HG03571 (cell line): Measurements from ENCODE around the gene USPL1.
"Not testable (repeated sequence)": the region's sequence is repeated elsewhere in the genome, so short reads cannot be mapped to it uniquely, and the experiment has no call there.

Experiments
- ATAC-seq: cut with Tn5 transposase; IDR thresholded peaks from one replicate; pipeline ENCODE4 v1.9.1; 2021; ENCODE audit not compliant: unreplicated experiment

The USPL1 gene

DNA sequence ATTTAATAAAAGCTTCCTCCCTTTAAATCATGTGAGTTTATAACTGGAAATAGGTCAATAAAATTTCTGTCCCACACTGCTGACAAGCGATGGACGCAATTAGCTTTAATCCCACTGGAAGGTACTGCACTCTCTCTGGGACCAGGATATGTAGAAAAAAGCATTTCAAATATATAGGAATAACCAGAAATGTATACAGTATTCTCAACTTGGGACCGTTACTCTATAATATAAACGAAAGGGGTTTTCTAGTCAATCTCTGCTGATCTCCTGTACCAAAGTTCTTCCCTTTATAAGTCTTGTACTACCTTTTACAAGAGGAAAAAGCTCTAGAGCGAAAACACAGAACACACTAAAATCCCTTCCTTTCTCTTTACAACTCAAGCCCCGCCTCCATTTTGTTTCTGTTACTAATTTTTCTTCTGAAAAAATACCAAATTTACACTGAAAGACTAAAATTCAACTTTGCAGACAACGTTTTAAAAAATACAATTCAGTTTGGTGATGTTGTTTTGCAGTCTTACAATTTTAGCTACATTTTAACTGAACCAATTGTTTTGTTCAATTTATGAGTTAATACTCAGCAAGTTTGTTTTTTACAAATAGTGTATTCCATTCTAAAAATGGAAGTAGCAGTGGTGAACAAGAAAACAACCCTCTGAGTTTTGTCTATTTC lies 1.7 kb upstream of the USPL1 start:
- ATAC-seq, result no peak

DNA sequence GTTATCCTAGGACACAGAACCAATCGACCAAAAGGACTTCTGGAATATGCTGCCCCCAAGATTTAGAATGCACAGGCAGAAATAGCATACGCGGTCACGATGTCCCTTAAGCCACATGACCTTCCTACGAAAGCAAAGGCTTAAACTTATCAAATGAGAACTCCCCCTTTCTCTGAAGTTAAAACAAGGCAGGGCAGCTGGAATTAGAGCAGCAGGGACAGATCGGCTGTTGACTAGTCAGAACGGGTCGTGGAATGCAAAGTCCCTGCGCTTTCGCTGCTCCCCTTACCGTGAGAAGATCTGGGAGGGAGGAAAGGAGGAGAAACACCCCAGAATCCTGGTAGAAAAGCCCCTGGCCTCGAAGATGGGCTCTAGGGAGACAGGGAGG lies 799 bp upstream of the USPL1 start:
- ATAC-seq, result peak; percentile 22

DNA sequence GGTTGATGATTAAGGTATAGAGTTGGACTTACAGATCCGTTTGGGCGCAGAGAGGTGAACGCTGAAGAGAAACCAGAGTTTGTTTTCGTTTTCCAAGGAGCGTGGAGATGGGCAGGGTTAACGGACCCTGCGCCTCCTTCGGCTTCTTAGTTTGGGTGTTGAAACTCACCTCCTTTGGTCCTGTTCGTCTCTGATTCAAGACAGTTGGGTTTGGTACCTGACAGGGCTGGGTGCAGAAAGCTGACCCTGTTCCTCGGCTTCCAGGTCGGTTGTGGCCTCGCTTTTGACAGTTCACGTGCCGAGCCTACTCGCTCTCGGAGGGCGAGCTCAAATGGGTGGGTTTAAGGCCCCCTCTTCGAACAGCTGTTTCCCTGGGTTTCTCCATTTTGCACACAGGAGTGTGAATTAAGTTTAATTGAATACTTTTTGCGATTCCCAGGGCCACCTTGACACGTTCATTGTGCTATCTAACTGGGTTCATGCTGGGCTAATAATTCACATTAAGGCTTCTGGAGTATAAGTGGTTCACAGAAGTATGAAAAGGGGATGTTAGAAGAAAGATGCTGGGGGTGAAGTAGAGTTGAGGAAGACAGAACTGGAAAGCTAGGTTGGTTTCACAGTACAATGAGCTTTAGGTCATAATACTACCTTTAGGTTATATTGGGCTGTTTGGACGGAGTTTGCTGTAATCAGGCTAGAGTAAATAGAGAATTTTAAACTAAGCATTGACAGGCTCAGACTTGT lies 638 bp downstream of the USPL1 start:
- ATAC-seq, result no peak

DNA sequence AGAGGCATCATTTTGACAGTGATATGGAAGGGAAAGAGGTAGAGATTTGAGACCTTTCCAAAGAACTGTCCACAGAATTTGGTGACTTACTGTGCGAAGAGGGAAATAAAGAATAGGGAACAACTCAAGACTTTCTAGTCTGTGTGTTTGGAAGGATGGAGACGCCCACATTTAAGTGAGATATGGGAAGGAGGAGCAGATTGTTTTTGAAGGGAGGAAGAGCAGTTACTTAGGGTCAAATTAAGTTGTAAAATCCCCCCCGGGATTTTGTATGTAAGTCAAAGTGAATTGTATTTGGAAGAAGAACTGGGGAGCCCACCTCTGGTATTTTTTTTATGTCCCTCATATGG lies 1.2 kb downstream of the USPL1 start:
- no peak for ATAC-seq

DNA sequence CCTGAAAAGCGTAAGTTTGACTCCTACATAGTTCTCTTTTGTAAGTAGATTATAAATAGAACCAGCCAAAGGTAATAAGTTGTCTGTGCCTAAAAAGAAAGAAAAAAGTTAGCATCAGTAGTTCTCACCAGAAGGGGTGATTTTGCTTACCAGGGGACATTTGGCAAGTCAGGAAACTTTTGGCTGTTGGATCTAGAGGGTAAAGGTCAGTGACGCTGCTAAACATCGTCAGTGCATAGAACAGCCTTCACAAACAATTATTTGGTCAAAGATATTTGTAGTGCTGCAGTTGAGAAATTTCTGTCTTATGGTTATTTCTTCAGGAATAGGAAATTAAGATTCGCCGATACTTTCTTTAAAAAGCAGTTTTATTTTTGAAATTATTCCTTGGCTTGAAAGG lies 2.0 kb downstream of the USPL1 start:
- no peak for ATAC-seq

DNA sequence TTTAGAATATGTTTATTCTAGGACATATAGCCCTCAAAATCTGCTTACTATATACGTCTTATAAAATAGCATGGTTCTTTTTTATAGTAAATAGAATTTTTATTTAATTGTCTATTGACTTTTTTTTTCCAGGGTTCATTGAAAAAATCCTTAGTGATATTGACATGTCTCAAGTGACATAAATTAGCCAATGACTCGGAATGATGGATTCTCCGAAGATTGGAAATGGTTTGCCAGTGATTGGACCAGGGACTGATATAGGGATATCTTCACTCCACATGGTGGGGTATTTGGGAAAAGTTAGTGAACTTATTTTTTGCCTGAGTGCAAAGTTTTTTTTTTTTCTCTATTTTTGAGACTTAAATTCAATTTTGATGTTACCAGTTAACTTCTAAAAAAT lies 3.2 kb downstream of the USPL1 start:
- no peak for ATAC-seq

DNA sequence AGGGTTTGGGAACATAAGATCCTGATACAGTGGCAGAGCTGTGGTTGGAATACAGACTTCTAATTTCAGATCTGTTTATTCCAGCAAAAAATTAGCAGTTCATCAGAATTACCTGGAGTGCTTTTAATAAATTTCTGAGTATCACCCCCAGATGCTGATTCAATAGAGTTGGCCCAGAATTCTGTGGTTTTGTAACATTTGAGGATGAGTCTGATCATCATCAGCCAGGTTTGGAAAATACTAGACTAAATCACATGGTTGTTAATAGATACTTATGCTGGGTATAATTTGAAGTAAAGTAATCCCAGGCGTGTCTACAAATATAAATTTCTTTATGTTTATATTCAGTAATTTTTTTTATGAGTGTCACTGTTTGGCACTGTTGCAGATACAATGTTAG lies 4.8 kb downstream of the USPL1 start:
- no peak for ATAC-seq

DNA sequence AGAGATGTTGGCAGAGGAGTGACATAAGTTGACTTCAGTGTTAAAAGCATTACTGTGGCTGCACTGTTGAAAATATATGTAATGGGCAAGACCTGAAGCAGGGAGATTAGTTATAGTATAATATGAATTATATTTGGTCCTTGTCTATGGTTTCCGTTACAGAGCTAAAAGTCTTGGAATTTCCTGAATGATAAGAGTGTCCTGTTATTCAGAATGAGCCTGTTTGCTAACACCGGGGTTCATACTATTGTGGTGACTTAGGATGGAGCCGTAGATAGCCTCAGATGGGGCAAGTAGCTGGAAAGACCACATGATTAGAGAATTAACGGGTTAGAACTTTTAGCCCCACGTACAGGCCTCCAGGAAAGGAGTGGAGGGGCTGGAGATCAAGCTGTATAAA lies 5.7 kb downstream of the USPL1 start:
- ATAC-seq, result no peak

DNA sequence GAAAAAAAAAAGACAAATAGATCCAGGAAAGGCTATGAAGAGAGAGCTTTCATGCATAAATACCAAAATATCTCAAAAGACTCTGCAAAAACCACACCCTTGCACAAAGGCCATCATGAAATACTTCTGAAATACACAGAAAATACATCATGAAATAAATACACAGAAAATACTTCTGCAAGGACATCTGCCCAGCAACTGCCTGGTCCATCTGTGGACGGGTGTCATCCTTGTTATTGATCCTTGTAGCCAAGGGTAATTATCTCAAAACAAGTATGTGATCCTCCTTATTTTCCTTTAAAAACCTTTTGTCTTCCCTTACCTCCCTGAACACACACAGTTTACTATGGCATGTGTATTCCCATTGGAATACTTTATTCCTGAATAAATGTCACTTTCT lies 6.9 kb downstream of the USPL1 start:
- no peak for ATAC-seq

DNA sequence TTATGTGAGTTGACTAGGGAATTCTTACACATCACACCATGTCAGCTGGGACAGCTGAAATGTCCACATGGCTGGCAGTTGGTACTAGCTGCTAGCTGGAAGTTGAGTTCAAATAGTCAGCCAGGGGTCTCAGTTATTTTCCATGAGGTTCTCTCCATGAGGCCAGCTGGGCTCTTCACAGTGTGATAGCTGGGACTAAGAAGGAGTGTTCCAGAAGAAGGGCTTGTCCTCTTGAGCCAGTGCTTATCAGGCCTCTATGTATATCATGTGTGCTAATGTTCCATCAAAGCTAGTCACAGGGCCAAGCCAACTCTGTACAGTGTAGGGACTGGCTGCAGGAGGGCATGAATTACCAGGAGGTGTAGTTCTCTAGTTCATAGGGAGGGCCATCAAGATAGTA lies 11.8 kb downstream of the USPL1 start:
- no peak for ATAC-seq

DNA sequence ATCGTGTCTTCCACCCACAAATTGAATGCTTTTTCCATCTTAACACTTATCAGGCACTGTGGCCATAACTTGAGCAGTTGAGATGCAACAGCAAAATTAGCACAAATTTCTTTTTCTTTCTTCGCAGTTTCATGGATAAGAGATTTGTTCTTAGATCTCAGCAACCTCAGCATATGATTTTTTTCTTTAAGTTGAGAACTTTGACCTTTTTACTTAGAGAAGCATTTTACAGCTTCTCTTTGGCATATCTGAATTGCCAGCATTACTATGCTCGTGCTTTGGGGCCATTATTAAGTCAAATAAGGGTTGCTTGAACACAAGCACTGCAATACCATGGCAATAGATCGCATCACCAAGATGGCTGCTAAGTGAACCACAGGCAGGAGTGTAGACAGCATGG lies 16.1 kb downstream of the USPL1 start:
- no peak for ATAC-seq

DNA sequence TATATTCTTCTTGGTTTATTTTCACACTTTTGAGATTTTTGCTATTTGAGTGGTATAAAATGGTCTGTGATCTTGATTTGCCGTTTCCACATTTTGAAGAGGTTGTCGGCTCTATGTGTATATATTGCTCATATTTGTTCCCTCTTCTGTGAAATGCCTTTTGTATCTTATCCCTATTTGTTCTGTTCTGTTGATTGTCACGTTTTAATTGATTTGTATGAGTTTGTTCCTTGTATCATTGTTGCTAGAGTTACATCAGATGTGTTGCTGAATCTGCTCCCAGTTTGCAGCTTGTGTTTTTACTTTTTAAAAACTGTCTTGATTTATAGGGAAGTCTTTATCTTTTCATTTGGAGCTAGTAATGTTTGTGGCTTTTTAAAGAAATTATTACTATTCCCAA lies 17.1 kb downstream of the USPL1 start:
- no peak for ATAC-seq

DNA sequence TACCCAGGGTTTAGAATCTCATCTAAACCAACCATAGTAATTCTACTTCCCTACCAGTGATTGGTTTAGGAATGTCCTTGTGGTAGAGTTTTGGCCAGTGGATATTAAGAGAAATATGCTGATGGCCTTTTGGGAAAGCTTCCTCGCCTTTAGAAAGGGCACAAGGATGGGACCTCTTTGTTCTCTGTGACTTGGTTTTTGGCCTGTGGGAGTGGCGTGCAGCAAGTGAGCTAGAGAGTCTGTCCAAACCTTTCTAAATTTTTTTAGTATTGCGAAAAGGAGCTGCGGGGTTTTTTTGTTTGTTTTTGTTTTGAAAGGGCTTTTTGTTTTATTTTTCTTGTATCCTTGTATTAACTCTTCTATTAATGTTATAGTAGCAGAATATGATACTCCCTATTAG lies 20.6 kb downstream of the USPL1 start:
- no peak for ATAC-seq

DNA sequence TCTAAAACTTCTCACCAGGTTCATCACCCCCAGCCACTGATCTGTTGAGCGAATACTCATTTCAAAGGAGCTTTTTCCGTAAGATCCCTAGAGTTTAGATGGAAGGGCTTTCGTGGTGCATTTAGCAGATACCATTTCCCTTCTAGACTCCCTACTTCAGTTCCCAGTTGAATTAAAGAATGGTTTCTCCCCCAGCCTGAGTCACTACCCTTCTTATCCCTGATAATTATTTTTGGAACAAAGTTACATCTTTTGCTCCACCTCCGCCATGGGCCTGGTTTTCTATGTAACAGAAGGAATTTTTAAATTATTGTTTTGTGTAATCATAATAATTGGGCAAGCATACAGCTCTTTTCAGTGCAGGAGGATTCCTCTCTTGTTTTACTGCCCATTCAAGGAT lies 22.0 kb downstream of the USPL1 start:
- ATAC-seq, result no peak

DNA sequence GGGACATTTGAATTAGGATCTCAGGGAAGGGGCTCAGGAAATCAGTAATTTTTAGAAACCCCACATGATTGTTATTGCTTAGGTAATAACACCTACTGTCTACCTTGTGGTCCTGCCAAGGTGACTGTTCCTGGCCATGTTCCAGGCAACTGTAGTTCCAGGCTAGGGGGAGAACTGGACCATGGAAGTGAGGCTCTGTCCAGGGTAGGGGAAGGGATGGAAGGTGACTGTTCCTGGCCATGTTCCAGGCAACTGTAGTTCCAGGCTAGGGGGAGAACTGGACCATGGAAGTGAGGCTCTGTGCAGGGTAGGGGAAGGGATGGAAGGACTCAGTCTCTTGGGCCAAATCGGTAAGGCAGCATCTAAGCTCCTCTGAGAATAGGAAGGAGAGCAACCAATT lies 23.5 kb downstream of the USPL1 start:
- ATAC-seq, result not testable (repeated sequence)

DNA sequence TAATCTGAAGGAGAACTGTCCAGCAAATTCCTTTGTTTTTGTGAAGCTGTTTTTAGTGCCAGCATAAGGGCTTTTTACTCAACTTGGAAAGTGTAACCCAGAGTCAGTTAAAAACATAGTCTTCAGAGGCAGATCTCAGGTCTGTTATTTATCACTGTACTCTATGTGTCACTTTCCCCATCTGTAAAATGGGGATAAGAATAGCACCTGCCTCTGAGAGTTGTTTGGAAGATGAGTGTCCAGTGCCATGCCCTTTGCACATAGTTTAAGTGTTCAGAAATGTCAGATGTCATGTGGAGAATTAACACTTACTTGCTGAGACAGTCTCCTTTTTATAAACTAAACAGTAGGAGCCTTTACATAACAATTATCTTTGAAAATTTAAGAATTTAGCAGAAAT lies 27.9 kb downstream of the USPL1 start:
- no peak for ATAC-seq

DNA sequence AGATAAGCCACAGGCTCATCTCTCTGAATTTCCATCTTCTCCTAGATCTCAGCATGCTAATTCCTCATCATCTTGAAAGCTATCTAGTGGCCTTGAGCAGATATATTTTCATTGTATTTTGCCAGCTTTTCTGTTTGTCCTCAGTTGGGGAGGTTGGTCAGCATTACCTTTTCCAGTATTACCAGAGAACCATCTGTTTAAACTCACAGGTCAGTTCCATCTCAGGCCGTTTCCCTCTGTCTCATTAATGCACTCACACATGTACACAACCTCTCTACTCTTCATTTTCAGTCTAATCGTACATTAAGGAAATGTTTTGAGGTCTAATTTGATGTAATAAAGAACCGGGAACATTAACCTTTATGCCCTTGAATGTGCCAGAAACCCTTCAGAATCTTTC lies 29.7 kb downstream of the USPL1 start:
- ATAC-seq, result no peak

DNA sequence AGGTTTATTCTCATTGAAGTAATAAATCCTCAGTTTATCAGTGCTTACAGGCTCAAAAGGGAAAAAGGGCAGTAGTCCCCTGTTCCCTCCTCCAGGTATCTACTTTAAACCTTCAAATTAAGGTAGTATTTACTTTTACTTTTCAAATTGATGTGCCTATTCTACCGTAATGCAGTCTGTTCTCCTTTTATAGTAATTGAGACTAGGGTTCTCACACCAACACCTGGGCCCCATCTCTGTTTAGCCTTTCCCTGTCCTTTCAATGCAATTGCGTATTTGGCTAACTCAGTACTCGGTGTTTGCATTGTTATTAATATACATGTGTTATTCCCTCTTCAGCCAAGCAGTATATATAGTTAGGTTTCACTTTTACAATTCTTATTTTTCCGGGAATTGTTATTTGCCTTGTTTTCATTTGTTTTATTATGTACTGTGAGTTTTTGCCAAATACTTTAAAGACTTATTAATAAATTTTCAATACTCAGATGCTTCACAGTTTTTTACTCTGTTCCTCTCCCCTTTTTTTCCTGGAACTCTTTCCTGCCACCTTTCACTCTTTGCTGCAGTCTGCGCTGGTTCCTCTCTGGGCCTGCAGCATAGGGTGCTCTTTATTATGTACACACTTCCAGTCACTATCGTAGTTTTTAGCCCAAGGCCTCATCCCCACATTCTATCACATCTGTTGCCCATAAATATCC lies 30.3 kb downstream of the USPL1 start:
- no peak for ATAC-seq

DNA sequence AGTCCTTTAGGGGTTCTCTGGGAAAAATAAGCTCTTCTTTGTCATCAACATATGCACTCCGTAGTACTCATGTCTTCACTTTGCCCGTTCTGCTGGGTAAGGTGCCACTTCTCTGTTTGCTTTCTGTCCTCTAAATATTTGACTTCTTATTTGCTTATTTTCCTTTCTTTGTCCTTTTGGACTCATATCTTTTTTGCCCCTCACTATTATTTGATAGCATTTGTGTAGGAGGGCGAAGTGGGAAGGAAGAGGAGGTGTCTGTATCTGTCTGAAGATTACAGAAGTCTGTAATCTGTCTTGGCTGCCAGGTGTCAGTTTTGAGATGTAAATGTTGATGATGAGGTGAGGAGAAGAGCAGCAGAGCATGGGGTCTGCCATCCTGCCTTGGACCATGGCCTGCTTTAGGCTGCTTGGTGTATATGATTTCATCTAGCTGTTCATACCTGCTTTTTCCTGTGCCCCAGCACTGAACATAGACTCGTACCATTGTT lies 30.8 kb downstream of the USPL1 start:
- no peak for ATAC-seq

DNA sequence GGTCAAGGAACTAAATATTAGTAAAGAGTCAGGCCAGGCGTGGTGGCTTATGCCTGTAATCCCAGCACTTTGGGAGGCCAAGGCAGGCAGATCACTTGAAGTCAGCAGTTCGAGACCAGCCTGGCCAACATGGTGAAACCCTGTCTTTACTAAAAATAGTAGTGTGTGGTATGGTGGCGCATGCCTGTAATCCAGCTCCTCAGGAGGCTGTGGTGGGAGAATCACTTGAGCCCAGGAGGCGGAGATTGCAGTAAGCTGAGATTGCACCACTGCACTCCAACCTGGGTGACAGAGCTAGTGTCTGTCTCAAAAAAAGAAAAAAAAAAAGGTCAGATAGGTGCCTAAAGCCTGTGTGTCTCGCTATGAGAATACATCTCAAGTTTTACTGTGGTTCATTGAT lies 33.9 kb downstream of the USPL1 start:
- ATAC-seq, result not testable (repeated sequence)

DNA sequence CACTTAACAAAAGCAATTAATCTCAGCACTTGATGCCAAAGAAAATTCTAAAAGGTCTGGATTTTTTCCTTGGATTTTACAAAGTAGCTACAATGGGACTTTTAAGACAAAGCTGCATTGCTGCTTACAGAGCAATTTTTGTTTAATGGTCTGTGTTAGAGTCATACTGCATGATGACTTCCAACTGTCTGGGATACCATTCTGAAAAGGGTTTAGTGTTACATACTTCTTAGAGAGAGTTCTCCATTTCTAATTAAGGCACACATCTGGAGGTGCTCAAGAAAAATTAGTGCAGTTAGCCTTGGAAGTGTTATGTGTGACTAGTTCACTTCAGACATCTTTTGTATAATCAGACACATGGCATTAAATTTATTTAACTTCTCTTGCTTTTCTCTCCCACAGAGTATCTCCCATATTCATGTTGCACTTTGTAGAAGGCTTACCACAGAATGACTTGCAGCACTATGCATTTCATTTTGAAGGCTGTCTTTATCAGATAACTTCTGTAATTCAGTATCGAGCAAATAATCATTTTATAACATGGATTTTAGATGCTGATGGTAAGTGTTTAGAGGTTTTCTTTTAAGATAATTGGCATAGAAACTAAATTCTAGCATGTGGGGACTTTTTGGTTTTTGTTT lies 35.1 kb downstream of the USPL1 start:
- no peak for ATAC-seq

DNA sequence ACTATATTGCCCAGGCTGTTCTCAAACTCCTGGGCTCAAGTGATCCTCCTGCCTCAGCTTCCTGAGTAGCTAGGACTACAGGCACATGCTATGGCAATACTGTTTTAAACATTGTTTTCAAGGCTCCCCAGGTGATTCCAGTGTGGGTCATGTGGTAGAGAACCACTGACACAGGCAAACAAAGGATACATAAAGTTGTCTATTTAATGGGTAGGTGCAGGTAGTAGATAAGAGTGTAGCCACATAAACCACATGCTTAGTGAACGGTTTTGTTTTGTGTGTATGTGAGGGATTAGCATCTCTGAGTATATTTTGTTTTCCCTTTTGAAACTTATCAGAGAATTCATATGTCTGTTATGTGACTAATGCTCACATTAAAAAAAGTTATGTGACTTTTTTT lies 36.7 kb downstream of the USPL1 start:
- ATAC-seq, result no peak
